NCI-H1436 treated with DMSO at 0.1 percent for 48 hours (cell line): ENCODE data around the gene CTSS.
"Not testable (repeated sequence)": the region's sequence is repeated elsewhere in the genome, so short reads cannot be mapped to it uniquely, and the experiment has no call there.

ENCODE experiments used
- DNase-seq: peaks from one replicate; lab custom pipeline; 2025; lab: John Stamatoyannopoulos, UW

The CTSS gene

DNA sequence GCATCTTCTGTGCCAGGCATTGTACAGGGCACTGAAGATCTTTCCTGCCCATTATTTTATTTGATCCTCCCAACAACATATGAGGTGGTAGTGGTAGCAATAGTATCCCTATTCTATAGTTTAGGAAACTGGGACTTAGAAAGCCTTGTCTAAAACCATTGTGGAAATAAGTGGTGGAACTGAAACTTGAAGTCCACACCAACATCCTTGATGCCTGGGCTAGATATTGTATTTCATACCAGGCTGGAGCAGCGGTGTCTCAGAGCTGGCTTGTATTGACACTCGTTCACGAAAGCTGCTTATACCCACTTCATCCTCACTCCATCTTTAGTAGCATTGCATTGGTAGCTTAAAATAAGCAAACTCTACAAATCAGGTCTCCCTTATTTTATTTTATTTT lies 9.7 kb upstream of the CTSS start:
- DNase-seq, result no peak

DNA sequence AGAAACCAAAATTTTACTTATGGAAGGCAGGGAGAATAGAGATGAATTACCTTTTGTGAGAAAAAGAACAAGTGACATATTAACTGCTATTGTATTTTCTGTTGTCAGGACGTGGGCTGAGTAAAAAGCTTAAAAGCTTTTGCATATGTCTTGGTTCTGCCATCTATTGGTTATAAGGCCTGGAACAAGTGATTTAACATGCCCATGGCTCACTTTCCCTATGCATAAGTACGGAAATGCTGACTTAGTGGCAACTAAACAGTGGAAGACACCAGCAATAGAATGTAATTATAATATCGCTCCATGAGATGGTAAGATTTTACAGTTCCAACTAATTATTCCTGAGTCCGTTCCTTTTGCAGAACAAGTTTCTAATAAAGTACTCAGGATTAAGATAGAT lies 6.7 kb upstream of the CTSS start:
- DNase-seq, result no peak

DNA sequence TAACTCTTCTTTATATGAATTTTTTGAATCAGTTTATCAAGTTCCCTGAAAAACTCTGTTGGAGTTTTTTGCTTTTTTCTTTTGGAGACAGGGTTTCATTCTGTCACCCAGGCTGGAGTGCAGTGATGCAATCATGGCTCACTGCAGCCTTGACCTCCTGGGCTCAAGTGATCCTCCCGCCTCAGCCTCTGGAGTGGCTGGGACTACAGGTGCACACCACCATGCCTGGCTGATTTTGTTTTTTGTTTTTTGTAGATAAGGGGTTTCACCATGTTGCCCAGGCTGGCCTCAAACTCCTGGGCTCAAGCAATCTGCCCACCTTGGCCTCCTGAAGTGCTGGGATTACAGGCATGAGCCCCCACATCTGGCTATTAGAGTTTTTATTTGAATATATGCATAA lies 2.1 kb upstream of the CTSS start:
- not testable (repeated sequence) for DNase-seq

GRCh38 chr1:150765977-150766301 lies 361 bp upstream of the CTSS start:
- DNase-seq, result not testable (repeated sequence)

DNA sequence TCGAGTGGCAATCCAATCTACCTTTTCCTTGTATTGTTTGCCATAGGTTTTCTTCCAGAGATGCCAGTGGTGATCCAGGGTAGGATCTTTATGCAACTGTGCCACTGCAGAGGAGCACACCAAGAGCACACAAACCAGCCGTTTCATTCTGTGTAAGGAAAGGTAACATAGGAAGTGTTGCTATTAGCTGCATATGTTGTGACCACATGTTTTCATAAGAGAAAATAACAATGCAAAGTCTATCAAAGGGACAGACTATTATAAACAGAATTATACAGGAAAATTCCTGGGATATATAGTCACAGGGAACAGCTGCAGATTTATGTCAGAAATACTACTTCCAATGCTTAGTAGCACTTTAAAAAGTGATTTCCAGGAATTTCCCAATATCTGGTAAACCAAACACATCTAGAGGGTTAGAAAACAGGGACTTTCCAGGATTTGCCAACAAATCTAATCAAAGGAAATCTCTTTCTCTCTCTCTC lies 919 bp downstream of the CTSS start:
- DNase-seq, result no peak

- DNase-seq, result no peak
Observed at GRCh38 chr1:150763018-150763417, 2.6 kb downstream of the CTSS start.

GRCh38 chr1:150762552-150762951 lies 3.0 kb downstream of the CTSS start:
- no peak for DNase-seq

- no peak for DNase-seq
Observed at GRCh38 chr1:150761801-150762200, 3.8 kb downstream of the CTSS start.

DNA sequence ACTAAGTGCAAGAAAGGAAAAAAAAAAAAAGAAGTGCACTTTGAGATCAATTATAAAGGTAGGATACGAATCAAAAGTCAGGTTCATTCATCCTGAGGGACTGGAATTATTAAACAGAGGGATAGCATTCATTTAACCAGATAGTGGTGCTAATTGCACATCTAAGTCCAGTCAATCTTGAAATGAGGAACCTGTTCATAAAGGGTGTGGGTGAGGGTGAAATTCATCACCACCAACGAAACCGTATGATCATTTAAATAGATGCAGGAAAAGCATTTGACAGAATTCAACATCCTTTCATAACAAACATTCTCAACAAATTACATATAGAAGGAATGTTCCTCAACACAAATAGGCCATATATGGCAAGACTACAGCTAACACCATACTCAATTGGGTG lies 5.6 kb downstream of the CTSS start:
- DNase-seq, result no peak

GRCh38 chr1:150753416-150753815 lies 12.2 kb downstream of the CTSS start:
- DNase-seq, result no peak

DNA sequence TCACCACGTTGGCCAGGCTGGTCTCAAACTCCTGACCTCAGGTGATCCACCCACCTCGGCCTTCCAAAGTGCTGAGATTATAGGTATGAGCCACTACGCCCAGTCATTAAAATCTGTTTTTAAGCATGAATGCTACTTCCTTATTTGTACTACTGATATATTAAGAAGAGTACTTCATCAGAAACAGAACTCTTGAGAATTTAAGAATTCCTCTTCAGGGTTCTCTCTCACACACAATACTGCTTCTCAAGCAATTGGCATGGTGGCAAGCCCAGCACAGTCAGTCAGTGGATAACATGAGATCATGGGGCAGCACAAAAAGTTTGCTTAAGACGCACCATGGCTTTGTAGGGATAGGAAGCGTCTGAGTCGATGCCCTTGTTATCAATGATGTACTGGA lies 14.1 kb downstream of the CTSS start:
- no peak for DNase-seq

- no peak for DNase-seq
Observed at GRCh38 chr1:150749720-150750311, 15.8 kb downstream of the CTSS start.

DNA sequence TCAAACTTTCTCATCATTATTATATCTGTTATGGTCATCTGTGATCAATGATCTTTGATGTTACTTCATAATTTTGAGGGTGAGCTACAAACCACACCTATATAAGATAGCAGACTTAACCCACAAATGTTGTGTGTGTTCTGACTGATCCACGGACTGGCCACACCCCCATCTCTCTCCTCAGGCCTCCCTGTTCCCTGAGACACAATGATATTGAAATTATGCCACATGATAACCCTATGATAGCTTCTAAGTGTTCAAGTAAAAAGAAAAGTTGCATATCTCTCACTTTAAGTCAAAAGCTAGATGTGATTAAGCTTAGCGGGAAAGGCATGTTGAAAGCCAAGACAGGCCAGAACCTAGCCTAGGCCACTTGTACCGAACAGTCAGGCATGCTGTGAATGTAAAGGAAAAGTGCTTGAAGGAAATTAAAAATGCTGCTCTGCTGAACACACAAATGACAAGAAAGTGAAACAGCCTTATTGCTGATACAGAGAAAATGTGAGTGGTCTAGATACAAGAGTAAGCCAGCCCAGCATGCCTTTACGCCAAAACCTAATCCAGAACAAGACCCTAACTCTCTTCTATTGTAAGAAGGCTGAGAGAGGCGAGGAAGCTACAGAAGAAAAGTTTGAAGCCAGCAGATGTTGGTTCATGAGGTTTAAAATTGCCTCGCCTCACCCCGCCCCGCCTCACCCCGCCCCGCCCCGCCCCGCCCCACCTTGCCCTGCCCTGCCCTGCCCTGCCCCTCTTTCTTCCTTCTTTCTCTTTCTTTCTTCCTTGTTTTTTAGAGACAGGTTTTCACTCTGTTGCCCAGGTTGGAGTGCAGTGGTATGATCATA lies 16.5 kb downstream of the CTSS start:
- DNase-seq, result no peak

DNA sequence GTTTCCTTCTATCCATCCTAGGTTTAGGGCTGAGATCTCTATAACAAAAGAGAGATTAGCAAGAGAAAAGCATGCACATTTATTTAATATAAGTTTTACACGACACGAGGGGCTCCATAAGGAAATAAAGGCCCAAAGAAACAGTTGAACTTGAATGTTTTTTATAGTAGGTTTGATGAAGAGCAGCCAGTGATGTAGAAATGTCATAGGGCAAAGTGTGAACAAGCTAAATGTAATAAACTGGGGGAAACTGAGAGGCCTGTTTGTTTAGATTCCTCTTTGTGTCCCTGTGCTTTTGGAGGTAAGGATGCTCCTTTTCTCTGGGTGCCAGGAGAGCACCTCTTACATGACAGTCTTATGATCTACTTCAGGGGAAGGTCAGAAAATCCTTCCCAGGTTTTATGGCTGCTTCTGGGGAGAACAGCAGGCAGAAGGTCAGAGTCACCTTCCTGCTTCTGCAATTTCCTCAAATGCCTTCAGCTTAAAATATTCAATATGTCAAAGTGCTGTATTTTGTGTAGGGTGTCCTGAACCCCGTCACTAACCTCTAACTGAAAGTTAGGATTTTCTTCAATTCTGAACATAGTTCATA lies 35.4 kb downstream of the CTSS start:
- DNase-seq, result no peak

DNA sequence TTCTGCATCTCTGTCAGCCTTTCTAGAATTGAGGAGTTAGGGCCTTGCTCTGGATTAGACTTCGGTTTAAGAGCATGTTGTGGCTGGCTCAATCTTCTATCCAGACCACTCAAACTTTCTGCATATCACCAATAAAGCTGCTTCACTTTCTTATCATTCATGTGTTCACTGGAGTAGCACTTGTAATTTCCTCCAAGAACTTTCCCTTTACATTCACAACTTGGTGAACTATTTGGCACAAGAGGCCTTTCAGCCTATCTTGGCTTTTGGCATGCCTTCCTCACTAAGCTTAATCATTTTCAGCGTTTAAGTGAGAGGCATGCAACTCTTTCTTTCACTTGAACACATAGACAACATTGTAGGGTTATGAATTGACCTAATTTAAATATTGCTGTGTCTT lies 41.2 kb downstream of the CTSS start:
- DNase-seq, result no peak

GRCh38 chr1:150720703-150721102 lies 44.9 kb downstream of the CTSS start, which contains the start of gene HORMAD1:
HORMAD1 (minus strand) TSS chr1:150720895; CDS start chr1:150719505, 1,390 bp downstream.
- no peak for DNase-seq

DNA sequence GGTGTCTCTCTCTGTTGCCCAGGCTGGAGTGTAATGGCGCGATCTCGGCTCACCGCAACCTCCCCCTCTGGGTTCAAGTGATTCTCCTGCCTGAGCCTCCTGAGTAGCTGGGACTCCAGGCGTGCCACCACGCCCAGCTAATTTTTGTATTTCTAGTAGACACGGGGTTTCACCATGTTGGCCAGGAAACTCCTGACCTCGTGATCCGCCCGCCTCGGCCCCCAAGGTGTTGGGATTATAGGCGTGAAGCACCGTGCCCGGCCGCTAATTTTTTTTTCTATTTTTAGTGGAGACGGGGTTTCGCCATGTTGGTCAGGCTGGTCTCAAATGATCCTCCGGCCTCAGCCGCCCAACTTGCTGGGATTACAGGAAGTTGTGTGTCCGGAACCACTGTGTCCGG lies 45.5 kb downstream of the CTSS start:
- DNase-seq, result no peak

GRCh38 chr1:150718225-150718891 lies 47.2 kb downstream of the CTSS start:
- no peak for DNase-seq

- not testable (repeated sequence) for DNase-seq
Observed at GRCh38 chr1:150709031-150709430, 56.5 kb downstream of the CTSS start.

GRCh38 chr1:150708595-150708994 lies 57.0 kb downstream of the CTSS start:
- no peak for DNase-seq

GRCh38 chr1:150706091-150706490 lies 59.5 kb downstream of the CTSS start:
- no peak for DNase-seq

DNA sequence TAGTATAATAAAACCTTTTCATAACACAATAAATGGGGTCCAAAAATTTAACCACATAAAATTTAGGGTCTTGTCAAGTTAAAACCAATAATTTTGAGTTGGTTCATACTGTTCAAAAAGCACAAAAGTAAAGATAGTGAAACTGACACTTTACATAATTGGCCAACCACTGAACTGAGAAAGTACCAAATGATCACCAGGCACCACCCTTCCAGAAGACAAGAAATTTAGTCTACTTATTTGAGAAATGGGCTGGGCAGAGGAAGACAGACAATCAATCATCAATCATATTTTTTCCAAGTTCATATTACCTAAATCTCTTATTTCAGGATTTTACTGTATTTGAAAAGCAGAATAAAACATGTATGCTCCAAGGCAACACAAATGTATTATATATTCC lies 62.2 kb downstream of the CTSS start:
- DNase-seq, result no peak
